KBM-7 (cell line): ENCODE measurements around the gene HTR6.

Source experiments
- DNase-seq: peaks from one replicate; pipeline ENCODE4 v3.0.0-alpha.2; 2015
- in situ Hi-C: fragments of 300-500 bp; cut with MboI; formaldehyde crosslinking; loops from 2 replicates; pipeline ENCODE4 v1.14.3; 2020; ENCODE audit warnings: low sequenced_read_pairs, low pct_unique_long_range_greater_than_20kb, mixed read lengths

Gene HTR6

DNA sequence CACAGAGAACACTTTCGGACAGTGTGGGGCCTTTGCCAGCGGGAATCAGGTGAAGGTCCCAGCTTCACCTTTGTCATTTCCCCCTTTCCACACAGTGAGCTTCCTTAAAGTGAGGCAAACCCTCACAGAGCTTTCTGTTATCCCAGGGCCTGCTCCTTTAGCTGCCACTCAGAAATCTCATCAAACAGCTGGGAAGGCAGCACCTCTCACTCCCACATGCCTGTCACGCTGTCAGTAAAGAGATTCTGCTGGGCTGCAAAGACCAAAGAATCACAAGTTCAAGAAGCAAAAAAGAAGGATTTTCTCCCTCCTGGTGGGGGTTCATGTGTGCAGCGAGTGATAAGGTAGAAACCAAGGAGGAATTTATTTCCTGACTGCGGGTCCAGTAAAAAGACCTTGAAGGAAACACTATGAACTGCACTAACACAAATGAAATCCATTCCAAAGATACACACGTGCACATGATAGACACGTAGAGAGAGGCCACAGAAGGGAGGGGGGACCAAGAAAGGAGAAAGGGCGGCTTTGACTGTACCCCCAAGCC is 44.0 kb downstream of the HTR6 start:
- no peak for DNase-seq
- in situ Hi-C loops, result no loop called here

GRCh38 chr1:19709260-19709793 is 44.7 kb downstream of the HTR6 start:
- in situ Hi-C loops, result no loop called here
- DNase-seq, result no peak

DNA sequence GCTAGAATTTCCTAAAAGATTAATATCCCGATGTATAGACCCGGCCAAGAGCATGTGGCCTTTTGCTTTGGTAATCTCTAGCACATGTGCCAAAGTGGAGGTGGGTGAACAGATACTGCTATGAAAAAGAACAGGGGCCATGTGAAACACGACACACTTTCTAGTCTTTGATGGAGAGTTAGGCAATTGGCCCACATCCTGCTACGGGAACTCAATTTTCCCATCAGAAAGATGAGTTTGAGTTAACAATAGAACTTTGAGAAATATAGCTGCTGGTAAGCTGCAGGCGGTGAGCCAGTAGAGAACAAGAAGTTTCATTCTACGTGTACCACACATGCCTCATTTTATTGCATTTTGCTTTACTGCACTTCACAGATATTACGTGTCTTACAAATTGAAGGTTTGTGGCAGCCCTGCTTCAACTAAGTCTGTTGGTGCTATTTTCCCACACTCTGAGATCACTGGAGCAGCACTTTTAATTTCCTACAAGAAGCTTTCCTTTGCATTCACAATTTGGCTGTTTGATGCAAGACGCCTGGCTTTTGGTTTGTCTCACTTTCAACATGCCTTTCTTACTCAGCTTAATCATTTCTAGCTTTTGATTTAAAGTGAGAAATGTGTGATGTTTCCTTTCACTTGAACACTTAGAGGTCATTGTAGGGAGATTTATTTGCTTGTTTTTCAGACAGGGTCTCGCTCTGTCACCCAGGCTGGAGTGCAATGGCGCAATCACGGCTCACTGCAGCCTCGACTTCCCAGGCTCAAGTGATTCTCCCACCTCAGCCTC is 46.3 kb downstream of the HTR6 start:
- in situ Hi-C loops, result no loop called here
- DNase-seq, result no peak

GRCh38 chr1:19712928-19713327 is 48.3 kb downstream of the HTR6 start:
- no peak for DNase-seq

DNA sequence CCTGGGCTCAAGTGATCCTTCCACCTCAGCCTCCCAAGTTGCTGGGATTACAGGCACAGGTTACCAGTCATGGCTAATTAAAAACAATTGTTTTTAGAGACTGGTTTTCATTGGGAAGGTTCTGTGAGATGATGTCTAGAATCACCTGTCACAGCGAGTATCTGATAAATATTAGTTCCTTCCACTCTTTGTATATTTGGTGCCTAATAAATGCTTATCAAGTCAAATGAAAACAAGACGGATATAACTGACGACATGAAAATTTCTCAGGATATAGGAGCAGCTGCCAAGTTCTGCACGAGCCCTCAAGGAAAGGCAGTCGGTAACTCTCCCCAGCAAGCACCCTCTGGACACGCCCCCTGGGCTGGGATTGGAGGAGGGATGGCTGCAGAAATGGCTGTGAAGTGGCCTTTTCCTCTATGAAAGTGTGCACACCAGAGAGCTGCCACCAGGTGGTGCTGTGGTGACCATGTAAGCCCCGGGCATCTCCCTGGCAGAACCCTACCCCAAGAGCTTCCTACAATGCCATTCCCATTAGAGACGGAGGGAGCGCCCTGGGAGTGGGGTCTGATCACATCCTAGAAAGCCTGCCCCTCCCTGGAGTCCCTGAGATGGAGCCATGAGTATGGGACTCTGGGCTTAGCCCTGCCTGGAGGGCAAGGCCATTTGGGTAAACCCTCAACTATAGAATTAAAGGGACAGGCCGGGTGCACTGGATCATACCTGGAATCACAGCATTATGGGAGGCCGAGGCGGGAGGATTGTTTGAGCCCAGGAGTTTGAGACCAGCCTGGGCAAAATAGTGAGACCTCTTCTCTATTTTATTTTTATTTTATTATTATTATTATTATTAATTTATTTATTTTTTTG is 50.9 kb downstream of the HTR6 start:
- in situ Hi-C loops, result no loop called here
- DNase-seq, result peak; percentile 97

More at GRCh38 chr1:19712928-19713327, 48.3 kb downstream of the HTR6 start:
- in situ Hi-C loops, result no loop called here

DNA sequence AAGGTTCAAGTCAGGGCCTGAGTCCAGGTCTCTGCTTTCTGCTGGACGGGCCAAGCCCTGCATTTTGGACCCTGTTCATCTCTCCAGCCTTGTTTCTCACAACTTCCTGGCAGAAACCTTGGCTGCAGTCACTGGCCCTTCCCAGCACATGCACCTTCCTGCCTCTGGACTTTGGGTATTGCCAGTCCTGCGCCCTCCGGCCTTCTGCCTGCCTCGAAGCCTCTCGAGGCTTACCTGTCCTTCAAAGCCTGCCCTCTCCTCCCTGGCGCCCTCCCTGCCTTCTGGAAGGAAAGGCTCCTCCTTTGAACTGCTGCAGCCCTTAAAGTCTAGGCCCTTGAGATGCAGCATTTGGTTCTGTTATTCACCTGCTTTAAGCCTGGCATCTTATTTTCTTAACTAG is 52.8 kb downstream of the HTR6 start:
- no peak for DNase-seq
- in situ Hi-C loops, result no loop called here

GRCh38 chr1:19720174-19720573 is 55.5 kb downstream of the HTR6 start:
- in situ Hi-C loops, result no loop called here
- DNase-seq, result no peak

GRCh38 chr1:19720973-19721372 is 56.3 kb downstream of the HTR6 start:
- DNase-seq, result no peak
- in situ Hi-C loops, result no loop called here

GRCh38 chr1:19723874-19724273 is 59.2 kb downstream of the HTR6 start:
- in situ Hi-C loops, result no loop called here
- DNase-seq, result no peak

- DNase-seq, result no peak
- in situ Hi-C loops, result no loop called here
Observed at GRCh38 chr1:19725606-19726005, 60.9 kb downstream of the HTR6 start.

DNA sequence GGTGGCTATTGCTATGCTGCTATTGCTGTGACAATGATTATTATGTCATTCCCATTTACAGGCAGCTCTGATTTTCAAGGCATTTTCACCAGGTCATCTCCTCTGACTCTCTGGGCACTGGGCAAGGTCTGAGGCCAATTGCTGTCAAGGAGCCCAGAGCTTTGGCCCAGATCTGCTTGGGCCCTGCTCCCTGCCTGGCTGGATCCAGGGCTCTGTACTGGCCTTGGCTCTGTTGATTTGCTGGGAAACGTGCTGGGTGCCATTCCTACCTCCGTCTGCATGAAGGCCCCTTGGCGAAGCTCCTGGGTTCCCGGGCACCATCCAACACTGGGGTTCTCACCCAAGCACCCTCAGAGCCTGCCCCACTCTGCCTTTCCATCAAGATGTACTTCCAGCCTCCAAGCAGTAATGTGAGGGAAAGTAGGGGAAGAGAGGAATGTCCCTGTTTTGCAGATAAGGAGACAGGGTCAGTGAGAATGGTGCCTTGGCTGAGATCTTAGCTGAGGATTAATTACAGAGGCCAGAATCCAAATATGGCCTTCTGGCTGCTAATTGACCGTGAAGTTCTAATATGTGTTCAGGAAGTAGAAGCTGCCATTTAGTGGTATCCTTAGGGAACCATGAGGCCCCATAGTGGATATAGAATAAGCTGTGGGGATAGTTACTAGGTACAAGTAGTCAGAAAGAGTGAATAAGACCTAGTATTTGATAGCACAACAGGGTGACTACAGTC is 63.9 kb downstream of the HTR6 start:
- DNase-seq, result no peak
- in situ Hi-C loops, result no loop called here

- in situ Hi-C loops, result no loop called here
- no peak for DNase-seq
Observed at GRCh38 chr1:19730232-19730631, 65.6 kb downstream of the HTR6 start.
